ENCODE results near the gene TMCC1. TPM values are rescaled to one million over a fixed set of nuclear protein-coding genes. Genes with fewer than 3 reads are reported as not detected.

Gene TMCC1
- total and polyA plus RNA-seq, 4 donors, result 4.6 to 44.2 (median 24.0) TPM

DNA sequence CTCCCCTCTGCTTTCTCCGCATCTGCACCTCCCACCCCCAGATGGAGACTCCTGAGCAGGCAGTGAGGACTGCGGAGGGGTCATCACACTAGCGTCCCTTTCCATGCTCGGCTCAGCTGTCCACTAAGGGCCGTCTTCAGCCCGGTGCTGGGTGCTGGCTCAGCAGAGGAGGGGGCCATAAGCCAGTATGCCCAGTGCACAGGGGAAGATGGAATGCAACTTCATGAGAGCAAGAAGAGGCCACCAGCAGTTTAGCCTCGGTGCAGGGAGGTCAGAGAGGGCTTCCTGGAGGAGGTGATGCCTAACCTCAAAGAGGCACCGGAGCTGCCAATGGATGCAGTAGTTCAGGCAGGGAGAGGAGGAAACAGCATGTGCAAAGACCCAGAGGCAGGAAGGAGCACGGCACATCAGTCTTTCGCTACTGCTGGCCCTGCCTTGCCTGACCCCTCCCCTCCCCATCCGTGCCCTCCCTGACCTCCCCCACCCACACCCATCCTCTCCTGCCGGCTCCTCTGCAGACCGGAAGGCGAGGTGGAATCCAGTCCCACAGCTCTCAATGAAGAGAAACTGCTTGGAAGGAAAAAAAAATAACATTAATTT is 271.8 kb downstream of the TMCC1 start:
- WGBS, 2 donors, result 77 to 80% methylated on average over 14 of the region's 14 CpGs
- no peak for ATAC-seq (ENCODE audit: low FRiP score)
- H3K27ac ChIP-seq (ENCODE audit: low read depth in 1 of 2, low read length in 2 of 2), result no peak overlapping the region

GRCh38 chr3:129620828-129621559 is 272.5 kb downstream of the TMCC1 start:
- no peaks in the 10 kb centered on the region for H3K36me3 ChIP-seq (ENCODE audit: control insufficient read depth in 1 of 2, insufficient read depth in 2 of 2, low read length in 1 of 2)
- no peak overlapping the region for H3K4me3 ChIP-seq (ENCODE audit: low read length in 2 of 2)
- intact Hi-C loops (cut with DNase I), result no loop called here
- no peak for ATAC-seq (ENCODE audit: low FRiP score)
- no peaks in the 10 kb centered on the region for H3K4me1 ChIP-seq (ENCODE audit: control insufficient read depth in 1 of 2, insufficient read depth in 2 of 2, low read length in 2 of 2)
- H3K9me3 ChIP-seq (ENCODE audit: control insufficient read depth, low read length), result no peaks in the 10 kb centered on the region
- peak in 1 of 2 donors; percentile 71 for DNase-seq
- 91 to 92% methylated on average over 18 of the region's 18 CpGs for WGBS, 2 donors
- H3K27me3 ChIP-seq (ENCODE audit: control insufficient read depth in 1 of 2, insufficient read depth in 2 of 2, low read length in 1 of 2), result no peaks in the 10 kb centered on the region
- no peak overlapping the region for H3K27ac ChIP-seq (ENCODE audit: low read depth in 1 of 2, low read length in 2 of 2)

More for the DNA sequence above, 271.8 kb downstream of the TMCC1 start:
- Histone ChIP-seq H3K4me3 (ENCODE audit: low read length in 2 of 2) (no peak overlapping the region), H3K9me3 (ENCODE audit: control insufficient read depth, low read length) (no peaks in the 10 kb centered on the region), H3K4me1 (ENCODE audit: control insufficient read depth in 1 of 2, insufficient read depth in 2 of 2, low read length in 2 of 2) (no peaks in the 10 kb centered on the region), H3K27me3 (ENCODE audit: control insufficient read depth in 1 of 2, insufficient read depth in 2 of 2, low read length in 1 of 2) (no peaks in the 10 kb centered on the region), H3K36me3 (ENCODE audit: control insufficient read depth in 1 of 2, insufficient read depth in 2 of 2, low read length in 1 of 2) (no peaks in the 10 kb centered on the region)
- intact Hi-C loops (cut with DNase I), result no loop called here
- DNase-seq, result peak in 1 of 2 donors; percentile 59

DNA sequence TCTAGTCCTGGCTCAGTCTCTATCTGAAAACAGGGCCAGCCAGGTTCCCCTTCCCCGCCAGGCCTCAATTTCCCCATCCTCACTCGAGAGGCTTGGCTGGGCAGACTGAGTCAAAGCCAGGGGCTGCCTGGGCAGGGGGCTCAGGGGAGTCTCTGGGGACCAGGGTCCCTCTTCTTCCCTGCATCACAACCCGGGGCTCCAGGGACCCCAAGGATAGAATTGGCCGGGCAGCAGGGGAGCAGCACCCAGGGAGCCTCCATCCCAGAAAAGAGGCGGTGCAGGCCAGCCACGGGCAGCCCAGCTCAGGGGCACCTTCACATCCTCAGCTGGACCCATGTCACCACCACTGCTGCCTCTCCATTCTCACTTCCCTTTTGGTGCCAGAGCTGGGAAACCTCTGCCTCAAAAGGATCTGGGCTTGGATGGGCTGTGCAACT is 273.8 kb downstream of the TMCC1 start:
- no peak overlapping the region for H3K27ac ChIP-seq (ENCODE audit: low read depth in 1 of 2, low read length in 2 of 2)
- peak; percentile 59 to 70 for DNase-seq
- intact Hi-C loops (cut with DNase I), result no loop called here

GRCh38 chr3:129618901-129619671 is 274.4 kb downstream of the TMCC1 start:
- H3K27ac ChIP-seq (ENCODE audit: low read depth in 1 of 2, low read length in 2 of 2), result no peak overlapping the region
- intact Hi-C loops (cut with DNase I), result no loop called here
- no peaks in the 10 kb centered on the region for H3K4me1 ChIP-seq (ENCODE audit: control insufficient read depth in 1 of 2, insufficient read depth in 2 of 2, low read length in 2 of 2)
- peak; percentile 55 to 74 for DNase-seq
- H3K36me3 ChIP-seq (ENCODE audit: control insufficient read depth in 1 of 2, insufficient read depth in 2 of 2, low read length in 1 of 2), result no peaks in the 10 kb centered on the region
- H3K4me3 ChIP-seq (ENCODE audit: low read length in 2 of 2), result no peak overlapping the region
- no peaks in the 10 kb centered on the region for H3K27me3 ChIP-seq (ENCODE audit: control insufficient read depth in 1 of 2, insufficient read depth in 2 of 2, low read length in 1 of 2)
- WGBS, 2 donors, result 88 to 92% methylated on average over 23 of the region's 23 CpGs
- H3K9me3 ChIP-seq (ENCODE audit: control insufficient read depth, low read length), result no peaks in the 10 kb centered on the region
- no peak for ATAC-seq (ENCODE audit: low FRiP score)

More for the DNA sequence above, 273.8 kb downstream of the TMCC1 start:
- no peak for ATAC-seq (ENCODE audit: low FRiP score)
- H3K4me1 ChIP-seq (ENCODE audit: control insufficient read depth in 1 of 2, insufficient read depth in 2 of 2, low read length in 2 of 2), result no peaks in the 10 kb centered on the region
- 92 to 97% methylated on average over 6 of the region's 6 CpGs for WGBS, 2 donors
- H3K4me3 ChIP-seq (ENCODE audit: low read length in 2 of 2), result no peak overlapping the region
- no peaks in the 10 kb centered on the region for H3K27me3 ChIP-seq (ENCODE audit: control insufficient read depth in 1 of 2, insufficient read depth in 2 of 2, low read length in 1 of 2)
- no peaks in the 10 kb centered on the region for H3K36me3 ChIP-seq (ENCODE audit: control insufficient read depth in 1 of 2, insufficient read depth in 2 of 2, low read length in 1 of 2)
- no peaks in the 10 kb centered on the region for H3K9me3 ChIP-seq (ENCODE audit: control insufficient read depth, low read length)

GRCh38 chr3:129618186-129618820 is 275.2 kb downstream of the TMCC1 start:
- WGBS, 2 donors, result 85 to 88% methylated on average over 15 of the region's 15 CpGs
- H3K36me3 ChIP-seq (ENCODE audit: control insufficient read depth in 1 of 2, insufficient read depth in 2 of 2, low read length in 1 of 2), result no peaks in the 10 kb centered on the region
- H3K27me3 ChIP-seq (ENCODE audit: control insufficient read depth in 1 of 2, insufficient read depth in 2 of 2, low read length in 1 of 2), result no peaks in the 10 kb centered on the region
- H3K27ac ChIP-seq (ENCODE audit: low read depth in 1 of 2, low read length in 2 of 2), result no peak overlapping the region
- H3K9me3 ChIP-seq (ENCODE audit: control insufficient read depth, low read length), result no peaks in the 10 kb centered on the region
- peak; percentile 49 to 74 for DNase-seq
- H3K4me3 ChIP-seq (ENCODE audit: low read length in 2 of 2), result no peak overlapping the region
- no peak for ATAC-seq (ENCODE audit: low FRiP score)
- no peaks in the 10 kb centered on the region for H3K4me1 ChIP-seq (ENCODE audit: control insufficient read depth in 1 of 2, insufficient read depth in 2 of 2, low read length in 2 of 2)
- intact Hi-C loops (cut with DNase I), result no loop called here

DNA sequence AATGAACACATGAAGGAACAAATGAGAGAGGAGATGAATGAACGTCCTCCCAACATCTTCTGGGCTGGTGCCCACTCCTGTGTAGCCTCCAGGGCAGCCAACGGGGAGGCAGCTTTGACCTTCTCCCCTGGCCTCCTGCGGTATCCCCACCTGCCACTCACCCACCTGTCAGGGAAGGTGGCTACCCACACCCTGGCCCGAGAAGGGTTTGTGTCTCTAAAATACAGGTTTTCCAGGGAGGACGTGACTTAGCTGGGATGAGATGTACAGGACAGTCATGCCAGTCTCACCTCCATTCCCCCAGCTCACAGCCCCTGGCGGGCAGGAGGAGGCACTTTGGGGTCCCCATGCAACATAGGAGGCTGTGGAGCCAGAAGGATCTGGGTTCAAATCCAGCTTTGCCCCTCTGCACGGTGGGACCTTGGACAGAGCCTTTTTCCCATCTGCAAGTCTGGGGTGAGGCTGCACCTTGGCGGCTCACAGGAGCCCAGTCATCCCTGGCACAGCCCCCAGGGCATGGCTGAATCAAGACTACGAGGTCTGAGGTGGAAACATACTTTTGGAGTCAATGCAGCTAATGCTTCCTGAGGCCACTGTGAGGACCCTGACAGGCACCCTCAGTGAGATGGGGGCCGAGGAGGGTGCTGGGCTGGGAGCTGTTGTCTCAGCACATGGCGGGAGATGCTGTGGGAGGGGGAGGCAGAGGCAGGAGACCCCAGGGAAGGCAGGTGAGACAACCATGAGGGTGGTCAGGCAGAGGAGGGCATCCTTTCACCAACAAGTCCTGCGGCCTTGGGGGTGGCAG is 275.9 kb downstream of the TMCC1 start:
- peak; percentile 42 to 47 for DNase-seq
- no peaks in the 10 kb centered on the region for H3K4me1 ChIP-seq (ENCODE audit: control insufficient read depth in 1 of 2, insufficient read depth in 2 of 2, low read length in 2 of 2)
- no peak for ATAC-seq (ENCODE audit: low FRiP score)
- H3K27ac ChIP-seq (ENCODE audit: low read depth in 1 of 2, low read length in 2 of 2), result no peak overlapping the region
- no peaks in the 10 kb centered on the region for H3K36me3 ChIP-seq (ENCODE audit: control insufficient read depth in 1 of 2, insufficient read depth in 2 of 2, low read length in 1 of 2)
- no peaks in the 10 kb centered on the region for H3K9me3 ChIP-seq (ENCODE audit: control insufficient read depth, low read length)
- H3K27me3 ChIP-seq (ENCODE audit: control insufficient read depth in 1 of 2, insufficient read depth in 2 of 2, low read length in 1 of 2), result no peaks in the 10 kb centered on the region
- intact Hi-C loops (cut with DNase I), result no loop called here
- H3K4me3 ChIP-seq (ENCODE audit: low read length in 2 of 2), result no peak overlapping the region
- WGBS, 2 donors, result 89% methylated on average over 12 of the region's 12 CpGs

- WGBS, 2 donors, result 22 to 27% methylated on average over 5 of the region's 5 CpGs
- Histone ChIP-seq H3K27ac (ENCODE audit: low read depth in 1 of 2, low read length in 2 of 2) (no peak overlapping the region), H3K4me1 (ENCODE audit: control insufficient read depth in 1 of 2, insufficient read depth in 2 of 2, low read length in 2 of 2) (no peaks in the 10 kb centered on the region), H3K9me3 (ENCODE audit: control insufficient read depth, low read length) (no peaks in the 10 kb centered on the region), H3K4me3 (ENCODE audit: low read length in 2 of 2) (no peak overlapping the region), H3K36me3 (ENCODE audit: control insufficient read depth in 1 of 2, insufficient read depth in 2 of 2, low read length in 1 of 2) (no peaks in the 10 kb centered on the region), H3K27me3 (ENCODE audit: control insufficient read depth in 1 of 2, insufficient read depth in 2 of 2, low read length in 1 of 2) (no peaks in the 10 kb centered on the region)
- DNase-seq (peak; percentile 76 to 78), ATAC-seq (ENCODE audit: low FRiP score) (peak; percentile 17)
- intact Hi-C loops (cut with DNase I), result no loop called here
Observed at GRCh38 chr3:129616713-129617112, 276.8 kb downstream of the TMCC1 start.

DNA sequence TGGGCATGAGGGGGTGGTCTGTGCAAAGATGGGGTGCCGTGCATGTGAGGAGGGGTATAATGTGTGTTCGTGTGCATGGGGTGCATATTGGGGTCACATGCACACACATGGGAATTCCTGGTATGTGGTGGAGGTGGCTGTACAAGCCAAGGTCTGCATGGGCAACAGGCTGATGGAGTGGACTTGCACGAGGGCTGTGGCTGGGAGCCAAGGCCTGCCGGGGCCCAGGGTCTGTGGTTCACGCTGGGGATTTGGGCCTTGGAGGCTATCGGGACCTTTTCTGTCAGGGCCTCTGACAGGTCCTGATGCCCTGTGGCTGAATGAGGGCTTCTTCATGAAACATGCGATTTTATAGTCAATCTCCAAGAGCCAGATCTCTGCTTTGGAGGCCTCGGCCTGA is 277.2 kb downstream of the TMCC1 start:
- Histone ChIP-seq H3K4me1 (ENCODE audit: control insufficient read depth in 1 of 2, insufficient read depth in 2 of 2, low read length in 2 of 2) (no peaks in the 10 kb centered on the region), H3K27me3 (ENCODE audit: control insufficient read depth in 1 of 2, insufficient read depth in 2 of 2, low read length in 1 of 2) (no peaks in the 10 kb centered on the region), H3K36me3 (ENCODE audit: control insufficient read depth in 1 of 2, insufficient read depth in 2 of 2, low read length in 1 of 2) (no peaks in the 10 kb centered on the region), H3K9me3 (ENCODE audit: control insufficient read depth, low read length) (no peaks in the 10 kb centered on the region), H3K27ac (ENCODE audit: low read depth in 1 of 2, low read length in 2 of 2) (no peak overlapping the region), H3K4me3 (ENCODE audit: low read length in 2 of 2) (no peak overlapping the region)
- 52 to 61% methylated on average over 8 of the region's 8 CpGs for WGBS, 2 donors
- no peak for ATAC-seq (ENCODE audit: low FRiP score)
- intact Hi-C loops (cut with DNase I), result no loop called here
- peak; percentile 63 to 75 for DNase-seq
